Kidney (tissue), 14 donors: ENCODE measurements around the gene NOL3. TPM values are rescaled to one million over a fixed set of nuclear protein-coding genes. Genes with fewer than 3 reads are reported as not detected.

Experiments
- DNase-seq, 5 donors: peaks; one replicate each; pipeline ENCODE4 v3.0.0-alpha.2; 2013 to 2020
- FAIRE-seq: peaks from 2 replicates; lab custom pipeline; 2012; peaks lifted over from hg19 to GRCh38; lab: Jason Lieb, UNC
- H3K27ac ChIP-seq, 2 donors: one replicate each; pipeline ENCODE4 v1.7.0; 2013; ENCODE audit warnings: low read depth in 2 of 2, low read length in 2 of 2, inconsistent platforms in 1 of 2
- H3K27me3 ChIP-seq: one replicate; pipeline ENCODE4 v1.7.1; 2013; ENCODE audit warnings: low read length, inconsistent platforms; ENCODE audit not compliant: control insufficient read depth, insufficient read depth
- H3K36me3 ChIP-seq, 3 donors: one replicate each; pipeline versions ENCODE4 v1.7.0 to v1.7.1; 2013; ENCODE audit warnings: low read length in 3 of 3, control low read depth in 1 of 3, inconsistent platforms in 1 of 3; ENCODE audit not compliant: insufficient read depth in 3 of 3, control insufficient read depth in 2 of 3
- H3K4me1 ChIP-seq, 3 donors: one replicate each; pipeline versions ENCODE4 v1.7.0 to v1.7.1; 2013; ENCODE audit warnings: low read length in 3 of 3, inconsistent platforms in 1 of 3, low read depth in 1 of 3; ENCODE audit not compliant: control insufficient read depth in 2 of 3, insufficient read depth in 2 of 3
- H3K4me3 ChIP-seq, 3 donors: one replicate each; pipeline versions ENCODE4 v1.7.0 to v1.8.1; 2013; ENCODE audit warnings: low read length in 3 of 3, control low read depth in 1 of 3, inconsistent platforms in 1 of 3
- H3K9ac ChIP-seq, 3 donors: one replicate each; pipeline versions ENCODE4 v1.7.0 to v1.7.1; 2013; ENCODE audit warnings: low read length in 3 of 3, control low read depth in 1 of 3, inconsistent platforms in 1 of 3
- H3K9me3 ChIP-seq, 3 donors: one replicate each; pipeline versions ENCODE4 v1.7.0 to v1.7.1; 2013; ENCODE audit warnings: low read length in 3 of 3, control low read depth in 1 of 3, inconsistent platforms in 1 of 3; ENCODE audit not compliant: control insufficient read depth in 2 of 3, insufficient read depth in 1 of 3
- intact Hi-C: fragments of 100-400 bp; cut with DNase I; formaldehyde crosslinking; loops from one replicate; pipeline ENCODE4 v1.11.1; 2022
- polyA plus RNA-seq: library from polyadenylated mRNA; stranded (reverse); fragments of 350-450 nt; fragmentation: Illumina TruSeq; extraction: RNeasy Lipid Tissue Mini Kit (QIAGEN cat#74804); gene quantifications from one replicate; pipeline ENCODE4 v1.2.3, GENCODE V29; 2014; ENCODE audit warnings: low read depth, low replicate concordance; ENCODE audit not compliant: insufficient read depth
- total RNA-seq: library from RNA; stranded (reverse); fragmentation: NEBNext Ultra II Directional; extraction: Animal tissue kit (Norgen Biotek cat#: 25700); gene quantifications from one replicate; pipeline ENCODE4 v1.2.1, GENCODE V29; 2021
- TF ChIP-seq, protein P1 (sequence below): IDR thresholded peaks from 3 replicates; pipeline ENCODE4 v1.5.1; 2012; ENCODE audit warnings: mild to moderate bottlenecking, moderate library complexity, borderline replicate concordance; ENCODE audit not compliant: insufficient read depth; ENCODE audit errors: extremely low read depth
- donor health status: control.
- donor health status: control.
- donor health status: control.
- donor health status: control.
- donor health status: control.
- donor health status: DM: yes; HTN: yes; CAD: no.
- donor health status: Normal renal cell carcinoma (clear cell type).

NOL3 gene
- total and polyA plus RNA-seq, 2 donors from 2014 or later: 35.3 to 36.4 TPM

DNA sequence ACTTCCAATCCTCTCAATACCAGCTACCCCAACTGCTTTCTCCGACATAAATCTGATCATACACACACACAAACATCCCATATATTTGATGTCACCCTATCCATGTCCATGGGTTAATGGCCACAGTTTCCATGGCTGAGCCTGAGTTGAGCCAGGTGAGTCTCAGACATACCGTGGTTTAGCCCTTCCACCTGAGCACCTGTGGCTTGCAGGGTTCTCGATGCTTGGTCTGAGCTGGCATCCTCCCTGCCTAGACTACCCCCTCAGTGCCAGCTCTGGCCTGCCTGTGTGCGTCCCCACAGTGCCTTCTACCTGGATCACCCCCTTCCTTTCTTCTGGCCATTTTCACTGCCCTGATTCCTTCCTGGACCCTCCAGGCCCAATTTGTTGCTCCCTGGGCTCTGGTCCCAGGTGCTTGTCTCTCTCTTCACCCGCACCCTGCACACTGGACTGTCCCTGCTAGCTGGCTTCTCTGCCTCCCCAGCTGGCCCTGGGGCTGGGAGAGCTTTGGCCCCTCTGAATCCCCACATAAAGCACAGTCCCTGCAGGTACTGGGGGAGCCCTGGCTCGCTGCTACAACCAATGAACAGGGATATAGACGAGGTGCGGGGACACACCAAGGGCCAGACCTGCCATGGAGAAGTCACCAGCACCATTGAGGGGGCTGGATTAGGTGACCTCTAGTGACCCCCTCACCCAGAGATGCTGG, 35.9 kb downstream of the NOL3 start:
- intact Hi-C loops: no loop called here
- DNase-seq (no peak), FAIRE-seq (no peak)
- Histone ChIP-seq H3K4me1 (peaks cover 0 to 2% (median 0%) of the 10 kb centered on the region in 3 donors), H3K27ac (no peak overlapping the region), H3K36me3 (peaks cover 0 to 6% (median 3%) of the 10 kb centered on the region in 3 donors), H3K9ac (no peak overlapping the region), H3K9me3 (no peaks in the 10 kb centered on the region), H3K4me3 (no peak overlapping the region), H3K27me3 (no peaks in the 10 kb centered on the region)
- TF ChIP-seq, protein P1, sequence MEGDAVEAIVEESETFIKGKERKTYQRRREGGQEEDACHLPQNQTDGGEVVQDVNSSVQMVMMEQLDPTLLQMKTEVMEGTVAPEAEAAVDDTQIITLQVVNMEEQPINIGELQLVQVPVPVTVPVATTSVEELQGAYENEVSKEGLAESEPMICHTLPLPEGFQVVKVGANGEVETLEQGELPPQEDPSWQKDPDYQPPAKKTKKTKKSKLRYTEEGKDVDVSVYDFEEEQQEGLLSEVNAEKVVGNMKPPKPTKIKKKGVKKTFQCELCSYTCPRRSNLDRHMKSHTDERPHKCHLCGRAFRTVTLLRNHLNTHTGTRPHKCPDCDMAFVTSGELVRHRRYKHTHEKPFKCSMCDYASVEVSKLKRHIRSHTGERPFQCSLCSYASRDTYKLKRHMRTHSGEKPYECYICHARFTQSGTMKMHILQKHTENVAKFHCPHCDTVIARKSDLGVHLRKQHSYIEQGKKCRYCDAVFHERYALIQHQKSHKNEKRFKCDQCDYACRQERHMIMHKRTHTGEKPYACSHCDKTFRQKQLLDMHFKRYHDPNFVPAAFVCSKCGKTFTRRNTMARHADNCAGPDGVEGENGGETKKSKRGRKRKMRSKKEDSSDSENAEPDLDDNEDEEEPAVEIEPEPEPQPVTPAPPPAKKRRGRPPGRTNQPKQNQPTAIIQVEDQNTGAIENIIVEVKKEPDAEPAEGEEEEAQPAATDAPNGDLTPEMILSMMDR: no peak

DNA sequence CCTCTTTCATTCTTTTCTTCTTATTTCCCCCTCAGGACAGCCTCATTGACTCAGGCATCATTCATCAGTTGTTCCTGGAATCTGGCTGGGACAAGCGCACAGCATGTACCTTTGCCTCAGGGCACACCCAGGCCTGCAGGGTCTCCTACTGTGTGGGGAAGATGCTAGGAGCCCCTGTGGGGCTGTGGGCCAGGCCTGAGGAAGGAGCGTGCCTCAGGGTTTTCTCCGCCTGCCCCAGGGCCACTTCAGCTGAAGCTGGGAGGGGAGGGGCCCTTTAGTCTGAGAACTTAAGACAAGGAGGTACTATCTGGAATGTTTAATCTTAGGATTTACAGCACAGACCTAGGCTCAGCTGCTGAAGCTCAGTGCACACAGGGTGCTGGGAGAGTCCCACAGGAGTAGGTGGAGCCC, 36.5 kb downstream of the NOL3 start:
- DNase-seq (no peak), FAIRE-seq (no peak)
- H3K9ac ChIP-seq: no peak overlapping the region
- peaks cover 0 to 2% (median 0%) of the 10 kb centered on the region in 3 donors for H3K4me1 ChIP-seq
- intact Hi-C loops: no loop called here
- H3K4me3 ChIP-seq: no peak overlapping the region
- no peak overlapping the region for H3K27ac ChIP-seq
- peaks cover 0 to 3% (median 0%) of the 10 kb centered on the region in 3 donors for H3K36me3 ChIP-seq
- TF ChIP-seq, protein P1: no peak
- no peaks in the 10 kb centered on the region for H3K9me3 ChIP-seq
- H3K27me3 ChIP-seq: no peaks in the 10 kb centered on the region

DNA sequence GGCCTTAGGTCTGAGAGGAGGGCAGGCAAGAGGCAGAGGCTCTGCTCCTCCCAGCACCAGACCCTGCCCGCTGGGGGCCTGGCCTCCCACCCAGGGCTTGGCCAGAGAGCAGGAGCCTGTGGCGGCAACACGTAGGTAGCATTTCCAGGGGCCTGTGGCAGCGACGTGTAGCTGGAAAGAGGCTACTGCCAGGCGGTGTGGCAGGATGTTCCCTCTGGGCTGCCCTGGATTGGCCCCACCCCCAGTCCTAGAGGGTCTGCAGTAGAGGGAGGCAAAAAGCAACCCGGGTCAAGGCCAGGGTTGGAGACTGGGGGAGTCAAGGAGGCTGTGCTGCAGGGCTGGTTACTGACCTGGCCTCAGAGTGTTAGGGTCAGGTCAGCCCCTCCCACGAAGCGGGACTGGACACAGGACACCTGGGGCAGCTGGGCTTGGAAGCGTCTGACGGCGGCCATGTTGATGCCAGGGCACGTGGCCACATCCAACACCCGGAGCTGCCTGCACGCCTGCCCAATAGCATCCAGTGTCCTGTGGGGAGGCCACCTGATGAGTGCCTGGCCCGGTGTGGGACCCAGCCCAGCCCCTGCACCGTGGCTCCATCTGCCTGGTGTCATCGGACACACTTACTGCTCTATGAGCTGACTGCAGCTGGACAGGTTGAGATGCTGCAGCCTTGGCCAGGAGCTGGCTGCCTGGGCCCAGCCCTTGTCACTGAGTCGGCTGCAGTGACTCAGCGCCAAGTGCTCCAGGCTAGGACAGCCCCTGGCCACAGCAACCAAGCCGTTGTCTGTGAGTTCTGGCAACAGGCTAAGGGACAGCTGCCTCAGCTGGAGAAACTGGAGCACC, 37.1 kb downstream of the NOL3 start:
- Histone ChIP-seq H3K36me3 (peaks cover 0 to 3% (median 0%) of the 10 kb centered on the region in 3 donors), H3K9ac (no peak overlapping the region), H3K4me3 (no peak overlapping the region), H3K9me3 (no peaks in the 10 kb centered on the region), H3K4me1 (peaks cover 0 to 2% (median 0%) of the 10 kb centered on the region in 3 donors), H3K27me3 (no peaks in the 10 kb centered on the region), H3K27ac (no peak overlapping the region)
- TF ChIP-seq, protein P1: no peak
- intact Hi-C loops: no loop called here
- peak in 1 of 5 donors; percentile 68 for DNase-seq
- FAIRE-seq: no peak
